Smooth muscle cell of the brain vasculature (primary cell): ENCODE data around the gene SLC39A3.

ENCODE experiments used
- DNase-seq: peaks from one replicate; pipeline ENCODE4 v3.0.0-alpha.2; 2012; ENCODE audit warnings: low read depth, low spot score

SLC39A3 gene

DNA sequence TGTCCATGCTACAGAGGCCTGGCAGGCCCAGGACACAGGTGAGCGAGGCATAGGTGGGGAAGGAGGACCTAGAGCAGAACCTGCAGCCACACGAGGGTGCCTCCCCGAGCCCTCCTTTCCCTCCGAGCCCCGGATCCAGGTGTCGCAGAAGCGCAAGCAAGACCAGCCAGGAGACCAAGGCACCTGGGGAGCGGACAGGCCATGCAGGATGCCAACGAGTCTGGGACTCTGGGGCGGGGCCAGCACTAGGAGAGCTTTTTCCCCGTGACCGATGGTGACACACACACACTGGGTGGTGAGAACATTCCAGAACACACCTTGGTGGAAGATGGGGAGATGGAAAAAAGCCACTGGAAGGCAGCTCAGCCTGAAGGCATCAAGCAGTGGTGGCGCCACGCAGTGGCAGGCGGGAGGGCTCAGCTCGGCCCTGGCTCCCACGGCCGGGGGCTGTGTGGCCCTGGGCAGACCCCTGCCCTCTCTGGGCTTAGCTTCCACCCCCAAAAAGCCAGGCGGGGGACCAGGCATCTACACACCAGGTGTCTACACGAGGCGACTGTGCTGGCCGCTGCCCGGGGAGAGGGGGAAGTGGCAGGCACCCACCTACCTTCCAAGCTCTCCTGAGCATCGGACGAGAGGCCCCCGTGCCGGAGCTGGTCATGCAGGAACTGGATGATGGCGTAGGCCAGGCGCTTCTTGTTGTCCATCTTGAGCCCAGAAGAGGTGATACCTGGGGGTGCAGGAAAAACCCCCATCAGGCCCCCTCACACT, 28.7 kb upstream of the SLC39A3 start:
- DNase-seq, result no peak

DNA sequence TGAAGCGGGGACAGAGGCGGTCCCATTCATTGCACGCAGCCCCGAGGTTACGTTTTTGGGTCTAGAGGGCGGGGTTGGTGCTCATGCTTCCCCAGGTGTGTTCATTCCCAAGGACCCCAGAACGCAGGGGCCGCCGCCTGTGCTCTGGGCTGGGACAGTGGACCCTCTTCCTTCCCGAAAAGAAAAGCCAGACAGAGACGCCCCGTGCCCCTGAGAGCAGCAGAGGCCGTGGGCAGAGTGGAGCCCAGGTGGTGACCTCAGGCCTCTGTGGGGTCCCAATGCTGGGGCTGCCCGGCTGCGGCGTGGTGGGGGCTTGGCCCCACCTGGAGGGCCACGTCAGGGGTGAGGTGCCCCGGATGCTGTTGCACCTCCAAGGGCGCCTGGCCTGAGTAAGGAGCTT, 27.9 kb upstream of the SLC39A3 start:
- no peak for DNase-seq

DNA sequence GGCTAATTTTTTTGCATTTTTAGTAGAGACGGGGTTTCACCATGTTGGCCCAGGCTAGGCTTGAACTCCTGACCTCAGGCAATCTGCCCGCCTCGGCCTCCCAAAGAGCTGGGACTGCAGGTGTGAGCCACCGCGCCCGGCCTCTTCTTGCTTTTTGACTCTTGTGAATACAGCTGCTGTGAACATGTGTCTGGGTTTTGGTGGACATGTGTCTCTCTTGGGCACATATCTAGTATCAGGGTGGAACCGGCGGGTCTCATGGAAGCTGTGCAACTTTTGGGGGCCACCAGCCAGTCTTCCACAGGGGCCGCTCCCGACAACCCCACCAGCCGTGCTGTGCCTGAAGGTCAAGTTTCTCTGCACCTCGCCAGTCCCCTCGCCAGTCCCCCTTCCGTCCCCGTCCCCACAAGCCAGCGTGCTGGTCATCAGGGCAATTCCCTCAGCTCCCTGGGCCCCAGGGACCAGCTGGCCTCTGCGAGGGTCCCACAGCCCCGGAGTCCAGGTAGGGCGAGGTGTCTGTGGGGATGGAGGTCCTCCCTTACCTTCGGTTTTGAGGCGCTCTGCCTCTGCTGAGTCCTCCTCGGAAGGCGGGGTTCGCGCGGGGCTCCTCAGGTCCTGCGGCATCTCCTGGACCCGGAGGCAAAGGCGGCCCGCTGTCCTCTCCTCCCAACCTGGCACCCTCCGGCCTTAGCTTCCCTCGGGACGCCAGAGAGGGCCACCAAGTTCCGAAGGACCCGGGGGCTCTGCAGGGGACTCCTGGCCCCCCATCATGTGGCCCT, 27.0 kb upstream of the SLC39A3 start:
- no peak for DNase-seq

GRCh38 chr19:2765376-2765775, 25.6 kb upstream of the SLC39A3 start:
- no peak for DNase-seq

DNA sequence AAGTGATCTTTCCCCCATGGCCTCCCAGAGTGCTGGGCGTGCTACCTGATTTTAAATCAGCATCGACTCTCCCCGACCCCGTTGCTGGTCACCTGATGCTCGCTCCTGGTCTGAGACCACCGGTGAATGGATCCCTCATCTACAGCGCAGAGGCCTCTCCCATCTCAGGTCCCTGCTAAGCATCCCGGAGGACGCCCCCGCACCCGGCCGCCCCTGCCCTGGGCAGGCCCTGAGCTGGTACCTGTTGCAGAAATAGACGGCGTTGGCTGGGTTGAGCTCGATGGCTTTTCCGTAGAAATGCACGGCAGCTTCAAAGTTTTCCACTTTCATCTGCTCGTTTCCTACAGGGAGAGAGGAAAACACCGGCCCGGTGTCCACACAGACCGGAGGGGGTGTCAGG, 25.1 kb upstream of the SLC39A3 start:
- no peak for DNase-seq

GRCh38 chr19:2763687-2764086, 23.9 kb upstream of the SLC39A3 start:
- no peak for DNase-seq

DNA sequence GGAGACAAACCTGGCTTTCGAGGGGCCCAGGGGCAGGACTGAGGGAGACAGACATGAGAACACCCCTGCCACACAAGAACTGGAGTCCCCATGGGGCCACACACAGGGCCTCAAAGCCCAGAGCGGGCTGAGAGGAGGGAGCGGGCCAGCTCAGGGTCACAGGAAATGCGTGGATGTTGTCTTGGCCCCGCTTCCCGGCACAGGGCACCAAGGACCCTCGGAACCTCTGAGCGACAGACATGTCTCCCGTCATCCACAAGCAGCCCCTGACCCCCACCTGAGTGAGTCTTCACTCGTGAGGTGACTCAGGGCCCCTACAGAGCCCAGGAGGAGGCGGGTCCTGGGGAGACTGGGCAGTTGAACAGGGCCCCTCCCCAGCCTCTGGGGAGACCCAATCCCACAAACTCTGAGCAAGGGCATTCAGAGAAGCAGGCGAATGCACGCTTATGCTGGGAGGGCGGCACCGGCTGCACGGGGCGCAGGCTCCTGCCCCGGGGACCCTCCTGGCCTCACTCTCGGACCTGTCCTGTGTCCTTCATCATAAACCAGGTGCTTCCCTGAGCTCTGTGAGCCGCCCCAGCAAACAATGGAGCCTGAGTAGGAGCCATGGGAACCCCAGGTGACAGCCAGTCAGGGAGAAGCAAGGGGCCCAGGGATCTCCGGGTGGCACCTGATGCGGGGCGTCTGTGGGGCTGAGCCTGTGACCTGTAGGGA, 23.1 kb upstream of the SLC39A3 start:
- no peak for DNase-seq

DNA sequence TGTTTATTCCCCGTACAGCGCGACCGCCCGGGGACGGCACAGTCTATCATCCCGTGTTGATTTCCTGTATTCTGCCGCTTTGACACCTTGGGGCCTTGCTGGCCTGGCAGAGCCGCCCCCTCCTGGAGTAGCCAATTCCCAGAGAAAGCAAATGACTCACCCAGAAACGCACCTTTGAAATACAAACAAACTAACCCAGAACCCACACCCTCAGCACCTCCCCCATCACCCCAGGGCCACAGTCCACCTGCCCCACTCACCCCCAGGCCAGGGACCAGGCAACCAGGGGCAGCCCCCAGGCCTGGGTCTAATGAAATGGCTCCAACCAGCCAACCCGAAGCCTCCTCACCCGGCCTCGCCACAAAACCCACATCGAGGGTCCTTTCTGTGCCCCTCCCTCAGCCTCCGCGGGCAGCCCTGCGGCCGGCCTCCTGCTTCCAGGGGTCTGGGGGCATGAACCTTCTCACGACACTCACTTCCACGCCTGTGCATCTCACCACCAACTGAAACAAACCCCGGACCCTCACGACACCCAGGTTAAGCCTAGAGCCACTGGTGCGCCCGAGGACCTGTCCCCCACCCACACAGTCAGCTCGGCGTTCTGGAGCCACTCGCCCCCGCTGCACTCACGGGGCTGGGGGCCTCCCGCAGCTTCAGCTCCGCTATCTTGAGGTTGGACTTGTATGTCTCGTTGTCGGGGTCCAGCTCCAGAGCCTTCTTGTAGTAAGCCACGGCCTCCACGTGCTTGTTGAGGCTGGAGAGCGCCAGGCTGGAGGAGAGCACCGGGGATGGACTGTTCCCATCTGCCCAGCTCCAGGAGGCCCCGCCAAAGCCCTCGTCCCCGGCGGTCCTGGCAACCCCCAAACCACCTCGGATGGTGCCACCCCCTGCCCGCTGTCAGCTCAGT, 22.3 kb upstream of the SLC39A3 start:
- no peak for DNase-seq

DNA sequence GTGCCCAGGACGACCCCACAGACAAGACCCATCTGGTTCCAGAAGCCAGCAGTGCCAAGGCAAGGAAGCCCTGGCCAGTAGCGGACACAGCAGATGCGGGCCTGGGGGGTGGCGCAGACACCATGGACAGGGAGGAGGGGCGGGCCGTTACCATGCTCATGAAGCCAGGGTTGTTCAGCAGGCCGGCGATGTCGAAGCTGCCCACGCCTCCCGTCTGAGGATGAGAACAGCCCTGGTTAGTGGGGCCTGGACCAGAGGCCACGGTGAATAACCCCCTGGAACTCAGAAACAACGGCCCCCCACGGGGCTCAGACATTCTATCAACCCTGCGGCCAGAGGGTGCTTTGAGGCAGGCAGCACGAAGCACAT, 21.5 kb upstream of the SLC39A3 start:
- no peak for DNase-seq

DNA sequence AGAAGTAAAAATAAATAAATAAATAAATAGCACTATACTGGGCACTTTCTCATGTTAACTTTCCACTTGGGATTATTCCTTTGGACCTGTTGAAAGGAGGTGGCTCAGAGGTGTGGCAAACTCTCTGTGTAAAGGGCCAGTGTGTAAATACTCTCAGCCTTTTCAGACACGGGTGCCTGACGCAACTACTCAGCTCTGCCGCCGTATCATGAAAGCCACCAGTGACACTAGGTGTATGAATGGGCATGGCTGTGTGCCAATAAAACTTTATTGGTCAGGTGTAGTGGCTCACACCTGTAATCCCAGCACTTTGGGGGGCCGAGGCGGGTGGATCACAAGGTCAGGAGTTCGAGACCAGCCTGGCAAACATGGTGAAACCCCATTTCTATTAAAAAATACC, 20.1 kb upstream of the SLC39A3 start:
- DNase-seq, result no peak

GRCh38 chr19:2759362-2759761, 19.5 kb upstream of the SLC39A3 start:
- DNase-seq, result no peak

DNA sequence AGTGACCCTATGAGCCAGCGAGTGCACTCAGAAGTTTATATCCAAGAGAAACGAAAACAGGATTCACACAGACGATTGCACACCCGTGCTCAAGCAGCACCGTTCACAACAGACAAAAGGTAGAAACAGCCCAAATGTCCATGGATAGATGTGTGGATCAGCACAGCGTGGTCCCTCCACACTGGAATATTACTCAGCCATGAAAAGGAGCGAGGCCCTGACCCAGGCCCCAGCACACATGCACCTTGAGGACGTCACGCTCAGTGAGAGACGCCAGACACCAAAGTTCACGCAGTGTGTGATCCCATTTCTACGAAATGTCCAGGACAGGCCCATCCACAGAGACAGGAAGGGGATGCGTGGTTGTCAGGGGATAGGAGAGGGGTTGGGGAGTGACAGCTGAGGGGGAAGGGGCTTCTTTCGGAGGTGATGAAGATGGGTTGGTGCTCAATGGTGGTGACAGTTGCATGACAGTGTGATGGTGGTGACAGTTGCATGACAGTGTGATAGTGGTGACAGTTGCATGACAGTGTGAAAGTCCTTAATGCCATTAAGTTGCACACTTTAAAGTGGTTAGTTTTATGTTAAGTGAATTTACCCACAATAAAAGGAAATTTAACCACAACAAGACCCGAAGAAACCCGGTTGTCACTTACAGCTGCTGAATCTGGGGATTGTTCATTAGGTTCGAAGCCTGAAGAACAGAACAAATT, 18.9 kb upstream of the SLC39A3 start:
- DNase-seq, result no peak

DNA sequence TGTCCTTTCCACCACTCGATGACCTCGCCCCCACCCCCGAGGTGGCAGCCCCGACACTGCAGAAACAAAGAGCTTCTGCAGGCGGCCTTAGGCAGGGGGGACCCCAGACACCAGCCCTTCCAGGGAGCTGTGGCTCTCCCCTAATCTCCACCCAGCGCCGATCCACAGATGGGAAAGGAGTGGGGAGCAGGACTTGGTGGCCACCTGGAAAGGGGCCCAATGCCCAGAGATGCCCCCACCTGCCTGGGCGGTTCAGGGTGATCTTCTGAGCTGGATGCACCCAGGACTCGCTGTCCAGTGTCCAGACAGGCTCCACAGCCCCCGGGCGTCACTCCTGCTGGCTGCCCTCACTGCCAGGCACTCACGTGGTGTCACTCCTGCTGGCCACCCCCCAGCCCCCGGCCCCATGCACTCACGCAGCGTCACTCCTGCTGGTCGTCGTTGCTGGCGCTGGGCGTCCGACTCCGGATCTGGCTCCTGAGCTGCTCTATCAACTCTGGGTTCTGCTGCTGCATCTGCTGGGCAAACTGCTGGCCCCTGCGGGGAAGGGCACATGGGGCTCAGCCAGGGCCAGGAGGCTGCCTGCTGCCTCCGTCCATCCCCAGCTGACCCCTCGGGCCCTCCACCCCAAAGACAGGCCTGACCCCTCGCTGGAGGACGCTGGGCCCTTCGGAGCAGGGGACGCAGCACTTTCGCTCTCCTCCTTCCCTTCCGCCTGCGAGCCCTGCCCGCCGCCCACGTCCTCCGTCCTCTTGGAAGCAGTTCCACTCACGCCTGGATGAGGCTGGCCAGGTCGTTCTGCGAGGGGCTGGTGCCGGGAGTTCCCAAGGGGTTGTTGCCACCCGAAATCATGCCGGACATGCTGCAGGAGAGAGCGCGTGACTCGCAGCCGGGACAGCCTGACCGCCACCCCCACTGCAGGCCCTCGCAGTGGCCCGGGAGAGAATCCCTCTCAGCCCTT, 17.4 kb upstream of the SLC39A3 start:
- no peak for DNase-seq

- DNase-seq, result no peak
Measured at GRCh38 chr19:2756477-2756876, 16.7 kb upstream of the SLC39A3 start.

- DNase-seq, result no peak
Measured at GRCh38 chr19:2755811-2756210, 16.0 kb upstream of the SLC39A3 start.

DNA sequence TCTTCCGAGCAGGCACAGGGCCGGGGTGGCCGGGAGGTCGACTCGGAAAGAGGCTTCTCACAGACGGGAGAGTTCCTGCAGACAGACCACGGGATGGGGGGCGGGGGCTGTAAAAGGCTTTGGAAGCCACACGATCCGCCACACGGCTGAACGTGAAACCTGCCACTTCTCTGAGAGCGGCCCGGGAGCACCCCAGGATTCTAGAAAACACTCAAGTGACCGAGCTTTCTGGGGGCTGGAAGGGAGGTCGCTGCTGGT, 15.6 kb upstream of the SLC39A3 start:
- DNase-seq, result no peak

DNA sequence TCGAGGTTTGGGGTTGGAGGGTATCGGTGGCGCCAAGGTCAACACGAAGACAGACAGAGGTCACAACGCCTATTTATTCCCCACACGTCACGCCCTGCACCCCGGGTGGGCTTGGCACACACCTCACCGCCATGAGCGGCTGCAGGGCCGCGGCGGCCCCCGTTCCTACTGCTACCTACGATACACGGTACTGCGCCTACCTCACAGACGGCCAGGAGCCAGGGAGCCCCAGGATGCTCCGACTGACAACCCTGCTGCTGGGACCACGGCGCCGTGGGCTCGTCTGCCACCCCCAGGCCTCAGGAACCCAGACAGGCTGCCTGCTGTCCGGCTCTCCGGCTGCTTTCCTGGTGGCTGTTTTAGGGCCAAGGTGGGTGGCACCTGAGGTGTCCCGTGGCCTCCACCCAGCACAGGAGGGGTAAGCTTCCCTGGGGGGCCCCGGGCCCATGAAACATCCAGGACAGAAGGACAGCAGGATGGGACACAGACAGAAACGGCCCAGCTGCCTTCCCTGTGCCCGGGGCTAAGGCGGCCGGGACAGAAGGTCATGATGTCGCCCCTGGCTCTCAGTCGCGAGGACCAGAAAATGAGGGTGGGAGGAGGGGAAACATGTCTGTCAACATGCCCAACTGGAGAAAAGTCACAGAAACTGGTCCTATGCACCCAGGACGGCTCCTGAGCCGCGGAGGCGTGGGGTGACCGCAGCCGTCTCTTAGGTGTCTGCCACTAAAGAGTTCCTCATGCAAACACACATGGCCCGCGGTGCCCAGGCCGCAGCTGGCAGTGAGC, 15.0 kb upstream of the SLC39A3 start:
- DNase-seq, result no peak

DNA sequence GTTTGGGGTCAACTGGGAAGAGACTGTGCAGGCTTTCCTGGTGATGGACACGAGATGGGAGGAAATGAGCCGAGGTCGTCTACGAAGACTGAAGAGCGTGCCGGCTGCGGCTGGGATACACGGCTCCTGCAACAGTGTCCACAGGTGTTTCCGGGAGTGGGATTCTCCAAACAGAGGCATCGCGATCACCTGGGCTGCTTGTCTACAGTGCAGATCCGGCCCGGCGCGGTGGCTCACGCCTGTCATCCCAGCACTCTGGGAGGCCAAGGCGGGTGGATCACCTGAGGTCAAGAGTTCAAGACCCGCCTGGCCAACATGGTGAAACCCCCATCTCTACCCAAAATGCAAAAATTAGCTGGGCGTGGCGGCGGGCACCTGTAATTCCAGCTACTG, 11.6 kb upstream of the SLC39A3 start:
- DNase-seq, result no peak

- DNase-seq, result no peak
Measured at GRCh38 chr19:2750808-2751437, 11.1 kb upstream of the SLC39A3 start.
